HG03280 (cell line): Measurements from ENCODE around the gene SOCS4.
"Not testable (repeated sequence)": the region's sequence is repeated elsewhere in the genome, so short reads cannot be mapped to it uniquely, and the experiment has no call there.

Source experiments
- ATAC-seq: cut with Tn5 transposase; IDR thresholded peaks from one replicate; pipeline ENCODE4 v1.9.1; 2021; ENCODE audit warnings: mild to moderate bottlenecking, moderate library complexity; ENCODE audit not compliant: unreplicated experiment

Gene SOCS4, protein sequence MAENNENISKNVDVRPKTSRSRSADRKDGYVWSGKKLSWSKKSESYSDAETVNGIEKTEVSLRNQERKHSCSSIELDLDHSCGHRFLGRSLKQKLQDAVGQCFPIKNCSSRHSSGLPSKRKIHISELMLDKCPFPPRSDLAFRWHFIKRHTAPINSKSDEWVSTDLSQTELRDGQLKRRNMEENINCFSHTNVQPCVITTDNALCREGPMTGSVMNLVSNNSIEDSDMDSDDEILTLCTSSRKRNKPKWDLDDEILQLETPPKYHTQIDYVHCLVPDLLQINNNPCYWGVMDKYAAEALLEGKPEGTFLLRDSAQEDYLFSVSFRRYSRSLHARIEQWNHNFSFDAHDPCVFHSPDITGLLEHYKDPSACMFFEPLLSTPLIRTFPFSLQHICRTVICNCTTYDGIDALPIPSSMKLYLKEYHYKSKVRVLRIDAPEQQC

DNA sequence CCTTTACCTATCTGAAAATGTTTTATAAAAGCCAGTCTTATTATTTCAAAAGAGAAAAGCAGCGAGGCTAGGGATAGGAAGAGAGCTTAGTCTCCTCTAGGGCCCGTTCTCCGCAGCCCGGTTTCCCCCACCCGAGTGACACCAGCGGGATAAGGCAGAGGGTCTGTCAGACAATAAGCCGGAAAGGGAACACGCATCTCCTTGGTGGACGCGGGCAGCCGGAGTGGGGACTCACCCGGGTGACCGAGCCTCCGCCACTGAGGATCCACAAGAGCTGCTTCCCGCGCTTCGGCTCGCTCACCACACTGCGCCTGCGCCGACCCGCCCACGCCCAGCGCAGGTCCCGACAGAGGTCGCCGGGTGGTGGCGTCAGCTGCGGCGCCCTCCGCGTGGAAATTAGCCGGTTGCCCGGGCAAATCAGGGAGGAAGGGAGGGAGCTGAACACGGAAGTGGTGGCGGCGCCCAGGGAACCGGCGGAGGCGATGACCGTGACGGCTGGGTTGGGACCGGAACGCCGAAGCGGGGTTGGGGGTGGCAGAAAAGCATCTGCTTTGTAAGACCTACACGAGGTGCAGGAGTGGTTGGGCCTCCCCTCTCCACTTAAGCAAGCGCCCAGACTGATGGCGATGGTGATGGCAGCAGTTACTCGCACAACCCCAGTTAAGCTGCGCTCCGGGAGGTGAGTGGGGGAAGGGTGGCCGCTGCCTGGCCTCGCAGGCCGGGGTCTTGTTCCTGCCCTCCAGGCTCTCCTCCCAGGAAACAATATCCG lies at the start of gene SOCS4, which contains the start of gene WDHD1:
TSS of gene SOCS4 (plus strand) at position 444 of the 769 bp plus-strand sequence. CDS start 15,806 bp downstream, outside the sequence.
TSS of gene WDHD1 (minus strand) at position 307 of the 769 bp plus-strand sequence. CDS start 312 bp downstream, outside the sequence.
- peak; percentile 90 for ATAC-seq

DNA sequence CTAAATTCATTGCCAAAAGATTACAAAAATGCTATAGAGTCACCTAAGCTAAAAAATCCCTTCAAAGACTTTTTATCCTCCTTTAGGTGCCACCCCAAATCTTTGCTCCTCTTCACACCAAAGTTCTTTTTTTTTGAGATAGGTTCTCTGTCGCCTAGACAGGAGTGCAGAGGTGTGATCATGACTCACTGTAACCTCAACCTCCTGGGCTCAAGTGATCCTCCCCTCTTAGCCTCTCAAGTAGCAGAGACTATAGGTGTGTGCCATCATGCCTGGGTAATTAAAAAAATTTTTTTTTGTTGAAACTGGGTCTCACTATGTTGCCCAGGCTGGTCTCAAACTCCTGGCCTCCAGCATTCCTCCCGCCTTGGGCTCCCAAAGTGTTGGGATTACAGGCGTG lies 48.0 kb upstream of the SOCS4 start:
- ATAC-seq, result no peak

DNA sequence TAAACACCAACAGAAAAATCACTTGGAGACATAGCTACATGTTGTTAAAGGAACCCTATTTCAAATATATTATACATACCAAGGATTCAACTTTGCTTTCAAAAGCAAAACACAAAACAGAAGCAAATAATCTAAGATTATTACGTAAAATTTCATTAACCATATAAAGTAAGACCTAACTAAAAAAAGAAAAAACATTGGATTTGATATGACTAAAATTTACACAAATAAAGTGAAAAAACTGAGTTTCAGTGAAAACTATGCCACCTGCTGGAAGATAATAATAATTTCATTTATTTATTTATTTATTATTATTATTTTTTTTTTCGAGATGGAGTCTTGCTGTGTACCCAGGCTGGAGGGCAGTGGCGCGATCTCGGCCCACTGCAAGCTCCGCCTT lies 45.3 kb upstream of the SOCS4 start:
- ATAC-seq, result no peak

GRCh38 chr14:54985156-54985555 lies 41.9 kb upstream of the SOCS4 start:
- no peak for ATAC-seq

GRCh38 chr14:55000381-55000780 lies 26.7 kb upstream of the SOCS4 start:
- ATAC-seq, result no peak

GRCh38 chr14:55005071-55005470 lies 22.0 kb upstream of the SOCS4 start:
- no peak for ATAC-seq

DNA sequence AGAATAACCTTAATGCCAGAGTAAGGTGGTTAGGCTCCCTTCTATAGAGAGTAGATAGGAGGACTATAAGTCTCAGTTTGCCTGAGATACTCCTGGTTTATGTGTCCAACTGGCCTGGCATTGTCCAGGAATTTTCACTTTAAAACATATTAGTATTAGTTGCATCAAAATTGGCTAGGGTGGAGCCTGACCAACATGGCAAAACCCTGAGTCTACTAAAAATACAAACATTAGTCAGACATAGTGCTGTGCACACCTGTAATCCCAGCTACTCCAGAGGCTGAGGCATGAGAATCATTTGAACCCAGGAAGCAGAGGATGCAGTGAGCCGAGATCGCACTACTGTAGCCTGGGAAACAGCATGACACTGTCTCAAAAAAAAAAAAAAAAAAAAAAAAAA lies 12.0 kb upstream of the SOCS4 start:
- no peak for ATAC-seq

GRCh38 chr14:55019968-55020554 lies 7.0 kb upstream of the SOCS4 start:
- no peak for ATAC-seq

GRCh38 chr14:55024365-55024764 lies 2.7 kb upstream of the SOCS4 start:
- ATAC-seq, result not testable (repeated sequence)

DNA sequence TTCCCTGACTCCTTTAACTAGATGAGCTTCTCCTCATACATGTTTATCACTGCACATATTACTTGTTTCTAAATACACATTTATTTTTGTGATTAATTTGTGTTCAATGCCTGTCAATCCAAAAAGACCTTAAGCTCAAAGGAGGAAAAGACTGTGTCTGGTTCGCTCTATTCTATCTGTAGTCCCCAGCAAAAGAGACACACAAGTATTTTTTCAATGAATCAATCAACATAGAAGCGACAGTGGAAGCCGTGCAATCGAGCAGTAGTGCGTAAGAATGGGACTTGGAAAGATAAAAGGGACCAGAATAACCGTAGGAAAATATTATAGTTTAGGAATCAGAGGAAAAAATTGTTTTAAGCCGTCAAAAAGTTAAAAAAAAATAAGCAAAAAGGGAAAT lies 1.1 kb upstream of the SOCS4 start:
- no peak for ATAC-seq

DNA sequence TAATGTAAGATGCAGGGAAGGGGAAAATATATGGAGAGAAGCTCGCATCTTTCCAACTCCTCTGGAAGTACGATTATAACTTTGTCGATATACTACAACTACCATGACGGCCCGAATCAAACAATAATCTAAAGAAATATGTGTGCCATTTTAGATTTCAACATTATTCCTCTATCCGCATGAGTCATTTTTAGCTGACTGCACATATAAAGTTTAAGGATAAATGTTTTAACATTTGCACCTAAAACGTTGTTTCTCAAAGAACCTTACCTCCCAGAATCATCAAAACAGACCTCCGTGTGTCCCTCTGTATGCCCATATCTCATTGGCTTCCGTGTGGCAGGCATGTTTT lies 619 bp upstream of the SOCS4 start:
- no peak for ATAC-seq

GRCh38 chr14:55028066-55028465 lies 1.0 kb downstream of the SOCS4 start:
- no peak for ATAC-seq

GRCh38 chr14:55028476-55028875 lies 1.4 kb downstream of the SOCS4 start:
- no peak for ATAC-seq

DNA sequence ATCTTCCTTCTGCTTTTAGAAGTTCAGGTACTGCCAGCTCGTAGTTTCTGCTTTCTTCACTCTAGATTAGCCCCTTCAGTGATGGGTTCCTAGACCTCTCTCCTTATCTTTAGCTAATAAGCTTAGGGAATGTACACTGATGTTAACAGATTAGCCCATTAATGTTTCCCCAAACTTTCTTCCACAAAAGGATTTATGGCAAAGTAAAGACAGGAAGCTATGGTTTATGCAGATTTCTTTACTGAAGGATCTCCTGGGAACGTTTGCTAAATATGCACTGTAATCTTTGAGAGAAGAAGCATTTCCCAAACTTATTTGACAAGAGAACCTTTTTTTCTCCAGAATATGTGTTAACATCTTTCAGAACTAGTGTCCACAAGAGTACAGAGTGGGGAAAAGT lies 4.2 kb downstream of the SOCS4 start:
- ATAC-seq, result no peak

DNA sequence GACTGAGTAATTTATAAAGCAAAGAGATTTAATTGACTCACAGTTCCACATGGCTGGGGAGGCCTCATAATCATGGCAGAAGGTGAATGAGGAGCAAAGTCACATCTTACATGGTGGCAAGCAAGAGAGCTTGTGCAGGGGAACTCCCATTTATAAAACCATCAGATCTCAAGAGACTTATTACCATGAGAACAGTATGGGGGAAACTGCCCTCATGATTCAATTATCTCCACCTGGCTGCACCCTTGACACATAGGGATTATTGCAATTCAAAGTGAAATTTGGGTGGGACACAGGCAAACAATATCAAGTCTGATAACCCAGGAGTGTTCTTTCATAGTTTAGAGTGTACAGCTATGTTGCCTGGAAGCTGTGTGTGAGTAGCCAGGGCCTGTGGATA lies 11.0 kb downstream of the SOCS4 start:
- ATAC-seq, result not testable (repeated sequence)

- ATAC-seq, result no peak
These were observed 11.7 kb downstream of the SOCS4 start for GRCh38 chr14:55038708-55039107.

DNA sequence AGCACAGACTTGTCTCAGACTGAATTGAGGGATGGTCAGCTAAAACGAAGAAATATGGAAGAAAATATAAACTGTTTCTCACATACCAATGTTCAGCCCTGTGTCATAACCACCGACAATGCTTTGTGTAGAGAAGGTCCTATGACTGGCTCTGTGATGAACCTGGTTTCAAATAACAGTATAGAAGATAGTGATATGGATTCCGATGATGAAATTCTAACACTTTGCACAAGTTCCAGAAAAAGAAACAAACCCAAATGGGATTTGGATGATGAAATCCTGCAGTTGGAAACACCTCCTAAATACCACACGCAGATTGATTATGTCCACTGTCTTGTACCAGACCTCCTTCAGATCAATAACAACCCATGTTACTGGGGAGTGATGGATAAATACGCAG lies 16.5 kb downstream of the SOCS4 start:
- no peak for ATAC-seq

DNA sequence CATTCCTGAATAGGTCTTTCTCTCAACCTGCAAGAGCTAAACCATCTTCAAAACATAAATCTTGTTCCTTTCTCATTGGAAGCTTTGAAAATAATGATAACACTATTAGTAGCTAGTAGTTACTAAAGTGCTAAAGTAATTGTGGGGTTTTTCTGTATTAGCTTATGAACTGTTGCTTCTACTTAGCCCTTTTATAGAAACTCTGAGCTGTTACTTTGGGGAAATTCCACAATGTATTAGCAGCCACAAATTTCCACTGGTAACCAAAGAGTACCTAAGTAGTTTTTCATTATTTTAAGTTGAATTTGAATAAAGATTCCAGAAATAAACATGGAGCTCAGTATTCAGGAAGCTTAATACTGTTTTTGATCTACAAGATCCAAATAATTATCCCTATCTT lies 18.1 kb downstream of the SOCS4 start:
- no peak for ATAC-seq

- no peak for ATAC-seq
These were observed 20.4 kb downstream of the SOCS4 start for GRCh38 chr14:55047301-55048053.

DNA sequence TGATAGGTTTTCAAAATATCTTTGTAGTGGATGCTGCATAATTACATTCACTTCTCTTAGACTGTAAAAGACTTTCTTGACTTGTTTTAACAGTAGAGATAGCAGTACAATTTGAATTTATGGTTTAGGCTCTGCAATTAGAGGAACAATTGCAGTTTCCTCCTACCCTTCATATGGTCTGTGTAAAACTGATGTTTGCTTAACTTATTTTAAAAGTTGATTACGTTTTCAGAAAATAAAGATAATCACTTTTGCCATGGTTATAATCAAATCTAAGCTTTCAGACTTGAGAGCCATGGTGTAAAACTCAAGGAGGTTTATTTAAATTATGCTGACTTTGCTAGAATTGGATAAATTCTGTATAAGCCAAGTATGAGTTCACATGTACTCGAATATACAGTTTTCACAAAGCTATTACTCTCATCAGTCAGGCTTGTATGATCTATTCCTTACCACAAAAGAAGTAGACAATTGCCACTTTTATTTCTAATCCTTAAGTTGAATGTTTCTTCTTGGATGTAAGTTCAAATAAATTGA lies 21.9 kb downstream of the SOCS4 start:
- no peak for ATAC-seq

- ATAC-seq, result peak; percentile 24
These were observed 24.1 kb downstream of the SOCS4 start for GRCh38 chr14:55051165-55051422.
